ENCODE results near the gene SIRPG. TPM values are rescaled to one million over a fixed set of nuclear protein-coding genes. Genes with fewer than 3 reads are reported as not detected.

SIRPG gene
- total and polyA plus RNA-seq, 2 of the 8 experiments (the other 6 are each of a cell fraction or from before 2014, with no cell fraction given): 0.08 TPM; not detected in 1

GRCh38 chr20:1660246-1660645 lies 2.7 kb upstream of the SIRPG start:
- FAIRE-seq (no peak), DNase-seq (ENCODE audit: low read depth in 1 of 2, low spot score in 2 of 2) (no peak)
- no peaks in the 10 kb centered on the region for H3K36me3 ChIP-seq (ENCODE audit: control insufficient read depth in 2 of 4, insufficient read depth in 4 of 4, low read length in 3 of 4)
- no peak overlapping the region for H2AK5ac ChIP-seq (ENCODE audit: low read depth, low read length)
- no peak overlapping the region for H3K4me2 ChIP-seq (ENCODE audit: insufficient read depth in 1 of 2, low read depth in 2 of 2, low read length in 2 of 2)
- H2BK20ac ChIP-seq (ENCODE audit: low read length): no peak overlapping the region
- H2BK12ac ChIP-seq (ENCODE audit: low read depth, low read length): no peak overlapping the region
- no peaks in the 10 kb centered on the region for H3K27me3 ChIP-seq (replicated peaks in 1 of 4; ENCODE audit: control insufficient read depth in 3 of 4, extremely low read depth in 1 of 4, insufficient read depth in 3 of 4, low read length in 3 of 4)
- no peak overlapping the region for H3K4ac ChIP-seq (replicated peaks; ENCODE audit: insufficient read length, low read depth, low read length)
- H3K79me2 ChIP-seq (ENCODE audit: control insufficient read depth in 1 of 2, insufficient read depth in 2 of 2, low read length in 2 of 2): no peaks in the 10 kb centered on the region
- no peak overlapping the region for H2BK5ac ChIP-seq (ENCODE audit: low read depth, low read length)
- H3K9me3 ChIP-seq (ENCODE audit: insufficient read depth in 2 of 2, low read depth in 1 of 2, low read length in 1 of 2): no peaks in the 10 kb centered on the region
- H3K4me3 ChIP-seq (ENCODE audit: extremely low read depth in 1 of 4, insufficient read depth in 2 of 4, low read depth in 3 of 4, low read length in 4 of 4): no peak overlapping the region
- H3K79me1 ChIP-seq (ENCODE audit: low read depth, low read length): no peaks in the 10 kb centered on the region
- no peak overlapping the region for H3K56ac ChIP-seq (replicated peaks; ENCODE audit: insufficient read length, low read depth, low read length)
- no peak overlapping the region for H2BK15ac ChIP-seq (ENCODE audit: low read length)
- no peak overlapping the region for H3K18ac ChIP-seq (ENCODE audit: extremely low read depth, low read length)
- WGBS, 2 experiments (ENCODE audit: extremely low coverage in 1 of 2, insufficient coverage in 1 of 2, insufficient read length in 1 of 2, insufficient replicate concordance in 2 of 2, low coverage in 1 of 2, low lambda C conversion rate in 2 of 2, missing lambda C conversion rate in 1 of 2): 61% methylated on average over 2 of the region's 2 CpGs; no CpG with 5 or more reads in 1 of the 2 experiments
- no peaks in the 10 kb centered on the region for H4K20me1 ChIP-seq (replicated peaks in 1 of 2; ENCODE audit: control insufficient read depth in 1 of 2, insufficient read depth in 2 of 2, low read length in 2 of 2)
- TF ChIP-seq BACH1 (IDR thresholded peaks at IDR 0.05; ENCODE audit: low read length): no peak
- TF ChIP-seq BRCA1 (IDR thresholded peaks at IDR 0.05; ENCODE audit: low read depth, low read length): no peak
- no peak for TF ChIP-seq NRF1 (IDR thresholded peaks at IDR 0.05; ENCODE audit: low read depth, low read length)
- TF ChIP-seq TAF7 (optimal IDR thresholded peaks at IDR 0.05; ENCODE audit: borderline replicate concordance, low read depth, low read length): no peak
- no peak for TF ChIP-seq KDM4A (IDR thresholded peaks at IDR 0.05; ENCODE audit: low read depth, low read length, severe bottlenecking)
- H4K5ac ChIP-seq (ENCODE audit: insufficient read length, low read depth, low read length): no peak overlapping the region
- no peak overlapping the region for H2BK120ac ChIP-seq (replicated peaks; ENCODE audit: low read depth, low read length)
- no peak overlapping the region for H3K9ac ChIP-seq (replicated peaks in 1 of 4; ENCODE audit: extremely low read depth in 1 of 4, low read depth in 3 of 4, low read length in 3 of 4)
- H3K23ac ChIP-seq (ENCODE audit: insufficient read length): no peak overlapping the region
- H3K4me1 ChIP-seq (replicated peaks in 1 of 4; ENCODE audit: control insufficient read depth in 3 of 4, insufficient read depth in 4 of 4, low read length in 3 of 4): no peaks in the 10 kb centered on the region
- ChIA-PET POLR2A (ENCODE audit: partially characterized antibody) (no interaction called here), CTCF (ENCODE audit: partially characterized antibody) (no interaction called here)
- H3K23me2 ChIP-seq (ENCODE audit: low read depth, low read length): no peaks in the 10 kb centered on the region
- no peak overlapping the region for H2AFZ ChIP-seq (ENCODE audit: low read length)
- no peak overlapping the region for H3K14ac ChIP-seq (ENCODE audit: insufficient read length)
- H4K91ac ChIP-seq (replicated peaks; ENCODE audit: insufficient read length, low read length): no peak overlapping the region
- H4K8ac ChIP-seq (ENCODE audit: extremely low read depth, insufficient read depth, low read length): no peak overlapping the region
- no peak overlapping the region for H3K27ac ChIP-seq (ENCODE audit: low read depth, low read length)
